Trophoblast cell (in vitro differentiated cells and primary cell): ENCODE data around the gene RNF130.

Experiments
- DNase-seq, 2 donors: peaks; one replicate each; pipeline ENCODE4 v3.0.0-alpha.2; 2016
- H2AFZ ChIP-seq: 2 replicates; pipeline ENCODE4 v1.6.1; 2013; ENCODE audit warnings: low read length, moderate library complexity, mild to moderate bottlenecking; ENCODE audit not compliant: insufficient read depth, poor library complexity
- H2AK5ac ChIP-seq: 2 replicates; pipeline ENCODE4 v1.6.1; 2013; ENCODE audit warnings: mild to moderate bottlenecking, low read length
- H2BK120ac ChIP-seq: 2 replicates; pipeline ENCODE4 v1.6.1; 2013; ENCODE audit warnings: low read length, mild to moderate bottlenecking, moderate library complexity; ENCODE audit not compliant: insufficient read depth, poor library complexity
- H2BK12ac ChIP-seq: 2 replicates; pipeline ENCODE4 v1.6.1; 2013; ENCODE audit warnings: mild to moderate bottlenecking, low read length, moderate library complexity
- H2BK5ac ChIP-seq: 2 replicates; pipeline ENCODE4 v1.6.1; 2013; ENCODE audit warnings: low read length, low read depth, moderate library complexity, mild to moderate bottlenecking; ENCODE audit not compliant: poor library complexity
- H3K14ac ChIP-seq: 2 replicates; pipeline ENCODE4 v1.6.1; 2013; ENCODE audit warnings: mild to moderate bottlenecking, low read length
- H3K18ac ChIP-seq: 2 replicates; pipeline ENCODE4 v1.6.1; 2013; ENCODE audit warnings: mild to moderate bottlenecking, low read length
- H3K23ac ChIP-seq: 2 replicates; pipeline ENCODE4 v1.6.1; 2013; ENCODE audit warnings: low read length
- H3K27ac ChIP-seq: 2 replicates; pipeline ENCODE4 v1.5.1; 2013; ENCODE audit warnings: low read depth, mild to moderate bottlenecking, inconsistent platforms, low read length, moderate library complexity
- H3K27me3 ChIP-seq: 2 replicates; pipeline ENCODE4 v1.6.1; 2013; ENCODE audit warnings: inconsistent platforms, mild to moderate bottlenecking, low read length, moderate library complexity; ENCODE audit not compliant: insufficient read depth
- H3K36me3 ChIP-seq, 2 experiments: 1 replicate in 1 of 2; 2 replicates in 1 of 2; pipeline ENCODE4 v1.6.1; 2013; ENCODE audit warnings: low read length in 2 of 2, mild to moderate bottlenecking in 2 of 2, moderate library complexity in 1 of 2; ENCODE audit not compliant: insufficient read depth in 2 of 2, control insufficient read depth in 1 of 2
- H3K4ac ChIP-seq: 2 replicates; pipeline ENCODE4 v1.6.1; 2013; ENCODE audit warnings: low read depth, mild to moderate bottlenecking, low read length, moderate library complexity
- H3K4me1 ChIP-seq, 2 experiments: 1 replicate in 1 of 2; 2 replicates in 1 of 2; pipeline ENCODE4 v1.6.1; 2013; ENCODE audit warnings: low read length in 2 of 2, mild to moderate bottlenecking in 2 of 2, moderate library complexity in 1 of 2; ENCODE audit not compliant: insufficient read depth in 2 of 2, control insufficient read depth in 1 of 2
- H3K4me2 ChIP-seq: 2 replicates; pipeline ENCODE4 v1.6.1; 2013; ENCODE audit warnings: inconsistent platforms, mild to moderate bottlenecking, low read length, moderate library complexity
- H3K4me3 ChIP-seq: 2 replicates; pipeline ENCODE4 v1.5.1; 2013; ENCODE audit warnings: mild to moderate bottlenecking, low read depth, low read length, inconsistent platforms
- H3K79me1 ChIP-seq: one replicate; pipeline ENCODE4 v1.6.1; 2013; ENCODE audit warnings: low read length
- H3K79me2 ChIP-seq: 2 replicates; pipeline ENCODE4 v1.6.1; 2013; ENCODE audit warnings: low read length, mild to moderate bottlenecking; ENCODE audit not compliant: control insufficient read depth, insufficient read depth, poor library complexity
- H3K9ac ChIP-seq: 2 replicates; pipeline ENCODE4 v1.6.1; 2013; ENCODE audit warnings: mild to moderate bottlenecking, low read length
- H3K9me3 ChIP-seq: 2 replicates; pipeline ENCODE4 v1.6.1; 2013; ENCODE audit warnings: low read depth, mild to moderate bottlenecking, control low read depth, inconsistent platforms, low read length; ENCODE audit not compliant: insufficient read depth
- H4K12ac ChIP-seq: 2 replicates; pipeline ENCODE4 v1.6.1; 2013; ENCODE audit warnings: low read depth, mild to moderate bottlenecking, low read length, moderate library complexity
- H4K8ac ChIP-seq: 2 replicates; pipeline ENCODE4 v1.6.1; 2013; ENCODE audit warnings: low read depth, mild to moderate bottlenecking, low read length, moderate library complexity
- H4K91ac ChIP-seq: one replicate; pipeline ENCODE4 v1.6.1; 2013; ENCODE audit warnings: low read depth, mild to moderate bottlenecking, low read length, moderate library complexity
- WGBS: extraction: QIAGEN DNeasy Blood & Tissue Kit; methylation state at CpG from one replicate; pipeline ENCODE4 v1.1.7; 2013; ENCODE audit warnings: missing lambda C conversion rate; ENCODE audit not compliant: insufficient read length, insufficient coverage; ENCODE audit errors: extremely low coverage; 5-methylcytosine and 5-hydroxymethylcytosine counted together

RNF130 gene

GRCh38 chr5:180027459-180028089 is 44.0 kb downstream of the RNF130 start:
- Histone ChIP-seq H3K18ac (no peak overlapping the region), H2BK12ac (no peak overlapping the region), H3K4me3 (no peak overlapping the region), H3K79me1 (no peaks in the 10 kb centered on the region), H3K9me3 (no peaks in the 10 kb centered on the region), H2AFZ (no peak overlapping the region), H3K27ac (no peak overlapping the region), H3K9ac (no peak overlapping the region), H4K8ac (no peak overlapping the region), H2BK5ac (no peak overlapping the region), H3K36me3 (no peaks in the 10 kb centered on the region), H3K14ac (no peak overlapping the region), H3K79me2 (no peaks in the 10 kb centered on the region), H4K91ac (no peak overlapping the region), H3K4ac (no peak overlapping the region), H3K27me3 (no peaks in the 10 kb centered on the region), H2BK120ac (no peak overlapping the region), H3K4me1 (peaks cover 2 to 7% of the 10 kb centered on the region in 2 experiments), H4K12ac (no peak overlapping the region), H3K4me2 (no peak overlapping the region), H3K23ac (peak overlapping the region; percentile 25), H2AK5ac (no peak overlapping the region)
- no CpG with 5 or more reads among the region's 15 CpGs for WGBS
- DNase-seq, result no peak

GRCh38 chr5:180026734-180027458 is 44.7 kb downstream of the RNF130 start:
- Histone ChIP-seq H4K91ac (no peak overlapping the region), H4K8ac (no peak overlapping the region), H4K12ac (no peak overlapping the region), H3K79me1 (no peaks in the 10 kb centered on the region), H2BK5ac (no peak overlapping the region), H3K27me3 (no peaks in the 10 kb centered on the region), H3K4ac (no peak overlapping the region), H3K4me1 (peaks cover 2 to 7% of the 10 kb centered on the region in 2 experiments), H2BK120ac (no peak overlapping the region), H3K4me3 (no peak overlapping the region), H2AFZ (no peak overlapping the region), H2AK5ac (no peak overlapping the region), H3K9ac (no peak overlapping the region), H3K27ac (no peak overlapping the region), H3K79me2 (no peaks in the 10 kb centered on the region), H3K23ac (no peak overlapping the region), H3K4me2 (no peak overlapping the region), H2BK12ac (no peak overlapping the region), H3K36me3 (no peaks in the 10 kb centered on the region), H3K9me3 (no peaks in the 10 kb centered on the region), H3K14ac (no peak overlapping the region), H3K18ac (no peak overlapping the region)
- DNase-seq, result peak in 1 of 2 donors; percentile 20
- no CpG with 5 or more reads among the region's 5 CpGs for WGBS

- no peak overlapping the region for H4K91ac ChIP-seq
- no peaks in the 10 kb centered on the region for H3K9me3 ChIP-seq
- WGBS, result no CpG with 5 or more reads among the region's 4 CpGs
These were observed 45.2 kb downstream of the RNF130 start for GRCh38 chr5:180026320-180026719.

DNA sequence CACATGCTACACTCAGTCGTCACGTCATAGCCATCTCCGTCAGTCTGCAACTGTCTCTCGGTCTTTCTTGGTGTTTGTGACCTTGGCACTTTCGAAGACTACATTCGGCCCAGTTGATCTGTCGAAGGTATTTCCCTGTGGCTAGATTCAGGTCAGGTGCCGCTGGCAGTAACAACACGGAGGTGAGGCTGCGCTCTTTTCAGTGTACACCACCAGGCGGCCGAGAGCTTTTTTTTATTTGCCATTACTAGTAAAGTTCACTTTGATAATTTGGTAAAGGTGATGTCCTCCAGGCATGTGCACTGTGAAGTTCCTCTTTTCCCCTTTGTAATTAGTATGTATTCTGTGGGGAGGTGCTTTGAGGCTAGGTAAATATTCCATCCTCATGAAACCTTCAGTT is 49.7 kb downstream of the RNF130 start:
- H3K4me2 ChIP-seq, result no peak overlapping the region
- H3K27ac ChIP-seq, result no peak overlapping the region
- H2AK5ac ChIP-seq, result no peak overlapping the region
- H3K4ac ChIP-seq, result no peak overlapping the region
- H3K14ac ChIP-seq, result no peak overlapping the region
- H2BK12ac ChIP-seq, result no peak overlapping the region
- no peak overlapping the region for H4K8ac ChIP-seq
- H4K12ac ChIP-seq, result no peak overlapping the region
- H4K91ac ChIP-seq, result no peak overlapping the region
- no peak overlapping the region for H3K18ac ChIP-seq
- DNase-seq, result peak; percentile 22 to 33
- no peaks in the 10 kb centered on the region for H3K79me1 ChIP-seq
- H3K9ac ChIP-seq, result no peak overlapping the region
- H3K9me3 ChIP-seq, result peaks cover 3% of the 10 kb centered on the region
- peaks cover 0 to 5% of the 10 kb centered on the region in 2 experiments for H3K4me1 ChIP-seq
- H3K27me3 ChIP-seq, result no peaks in the 10 kb centered on the region
- no peak overlapping the region for H3K23ac ChIP-seq
- no peak overlapping the region for H2BK5ac ChIP-seq
- no peak overlapping the region for H3K4me3 ChIP-seq
- H3K79me2 ChIP-seq, result no peaks in the 10 kb centered on the region
- H2BK120ac ChIP-seq, result no peak overlapping the region
- no peak overlapping the region for H2AFZ ChIP-seq
- no peaks in the 10 kb centered on the region for H3K36me3 ChIP-seq
- no CpG with 5 or more reads among the region's 12 CpGs for WGBS

More at GRCh38 chr5:180026320-180026719, 45.2 kb downstream of the RNF130 start:
- Histone ChIP-seq H3K27ac (no peak overlapping the region), H2BK5ac (no peak overlapping the region), H2AK5ac (no peak overlapping the region), H3K18ac (no peak overlapping the region), H3K79me1 (no peaks in the 10 kb centered on the region), H3K14ac (no peak overlapping the region), H3K23ac (no peak overlapping the region), H3K4me2 (no peak overlapping the region), H3K27me3 (no peaks in the 10 kb centered on the region), H3K4ac (no peak overlapping the region), H3K4me3 (no peak overlapping the region), H2AFZ (no peak overlapping the region), H3K36me3 (no peaks in the 10 kb centered on the region), H2BK12ac (no peak overlapping the region), H2BK120ac (no peak overlapping the region), H4K8ac (no peak overlapping the region), H4K12ac (no peak overlapping the region), H3K79me2 (no peaks in the 10 kb centered on the region), H3K9ac (no peak overlapping the region), H3K4me1 (peaks cover 2 to 7% of the 10 kb centered on the region in 2 experiments)
- DNase-seq, result peak in 1 of 2 donors; percentile 31
